ENCODE results near the gene SLC41A3.
"Not testable (repeated sequence)": the region's sequence is repeated elsewhere in the genome, so short reads cannot be mapped to it uniquely, and the experiment has no call there.

GRCh38 chr3:126066676-126067075 is 17.2 kb downstream of the SLC41A3 start:
- not testable (repeated sequence) for TF ChIP-seq CTCF (conservative IDR thresholded peaks at IDR 0.05 in 1 of 2, IDR thresholded peaks at IDR 0.05 in 1 of 2; ENCODE audit: extremely low read depth in 1 of 2, insufficient read depth in 1 of 2, low read depth in 1 of 2, low read length in 2 of 2); EZH2 (IDR thresholded peaks at IDR 0.05; ENCODE audit: borderline replicate concordance, low read length)

Measured in mammary epithelial cell (primary cell).